IPS-NIHi11 (cell line): Measurements from ENCODE around the gene ADAMTS14.
"Not testable (repeated sequence)": the region's sequence is repeated elsewhere in the genome, so short reads cannot be mapped to it uniquely, and the experiment has no call there.

ENCODE experiments used
- DNase-seq: peaks from one replicate; pipeline ENCODE4 v3.0.0; 2012; ENCODE audit warnings: mixed read lengths, low spot score

ADAMTS14 gene, protein sequence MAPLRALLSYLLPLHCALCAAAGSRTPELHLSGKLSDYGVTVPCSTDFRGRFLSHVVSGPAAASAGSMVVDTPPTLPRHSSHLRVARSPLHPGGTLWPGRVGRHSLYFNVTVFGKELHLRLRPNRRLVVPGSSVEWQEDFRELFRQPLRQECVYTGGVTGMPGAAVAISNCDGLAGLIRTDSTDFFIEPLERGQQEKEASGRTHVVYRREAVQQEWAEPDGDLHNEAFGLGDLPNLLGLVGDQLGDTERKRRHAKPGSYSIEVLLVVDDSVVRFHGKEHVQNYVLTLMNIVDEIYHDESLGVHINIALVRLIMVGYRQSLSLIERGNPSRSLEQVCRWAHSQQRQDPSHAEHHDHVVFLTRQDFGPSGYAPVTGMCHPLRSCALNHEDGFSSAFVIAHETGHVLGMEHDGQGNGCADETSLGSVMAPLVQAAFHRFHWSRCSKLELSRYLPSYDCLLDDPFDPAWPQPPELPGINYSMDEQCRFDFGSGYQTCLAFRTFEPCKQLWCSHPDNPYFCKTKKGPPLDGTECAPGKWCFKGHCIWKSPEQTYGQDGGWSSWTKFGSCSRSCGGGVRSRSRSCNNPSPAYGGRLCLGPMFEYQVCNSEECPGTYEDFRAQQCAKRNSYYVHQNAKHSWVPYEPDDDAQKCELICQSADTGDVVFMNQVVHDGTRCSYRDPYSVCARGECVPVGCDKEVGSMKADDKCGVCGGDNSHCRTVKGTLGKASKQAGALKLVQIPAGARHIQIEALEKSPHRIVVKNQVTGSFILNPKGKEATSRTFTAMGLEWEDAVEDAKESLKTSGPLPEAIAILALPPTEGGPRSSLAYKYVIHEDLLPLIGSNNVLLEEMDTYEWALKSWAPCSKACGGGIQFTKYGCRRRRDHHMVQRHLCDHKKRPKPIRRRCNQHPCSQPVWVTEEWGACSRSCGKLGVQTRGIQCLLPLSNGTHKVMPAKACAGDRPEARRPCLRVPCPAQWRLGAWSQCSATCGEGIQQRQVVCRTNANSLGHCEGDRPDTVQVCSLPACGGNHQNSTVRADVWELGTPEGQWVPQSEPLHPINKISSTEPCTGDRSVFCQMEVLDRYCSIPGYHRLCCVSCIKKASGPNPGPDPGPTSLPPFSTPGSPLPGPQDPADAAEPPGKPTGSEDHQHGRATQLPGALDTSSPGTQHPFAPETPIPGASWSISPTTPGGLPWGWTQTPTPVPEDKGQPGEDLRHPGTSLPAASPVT

GRCh38 chr10:70672165-70673042 is at the start of gene ADAMTS14:
Gene ADAMTS14 (plus strand): TSS chr10:70672506. CDS start chr10:70672803, 297 bp downstream.
- peak; percentile 88 for DNase-seq

DNA sequence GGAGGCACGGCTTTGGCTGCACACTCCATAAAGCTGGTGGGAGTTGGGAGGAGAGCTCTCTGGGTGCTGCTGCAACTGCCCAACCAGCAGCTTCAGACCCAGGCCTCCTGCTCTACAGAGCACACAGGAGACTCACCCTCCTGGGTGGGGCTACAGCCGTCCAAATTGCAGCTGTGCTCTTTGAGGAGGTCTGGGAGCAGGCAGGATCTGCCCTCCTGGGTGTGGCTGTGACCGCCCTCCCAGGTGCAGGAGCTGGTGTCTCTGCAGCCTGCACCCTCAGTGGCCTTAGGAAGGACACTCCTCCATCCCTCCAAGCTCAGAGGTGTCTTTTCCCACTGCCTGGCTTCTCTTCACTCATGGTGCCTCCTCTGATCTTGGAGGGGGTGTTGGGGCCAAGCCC is 49.8 kb upstream of the ADAMTS14 start:
- no peak for DNase-seq

DNA sequence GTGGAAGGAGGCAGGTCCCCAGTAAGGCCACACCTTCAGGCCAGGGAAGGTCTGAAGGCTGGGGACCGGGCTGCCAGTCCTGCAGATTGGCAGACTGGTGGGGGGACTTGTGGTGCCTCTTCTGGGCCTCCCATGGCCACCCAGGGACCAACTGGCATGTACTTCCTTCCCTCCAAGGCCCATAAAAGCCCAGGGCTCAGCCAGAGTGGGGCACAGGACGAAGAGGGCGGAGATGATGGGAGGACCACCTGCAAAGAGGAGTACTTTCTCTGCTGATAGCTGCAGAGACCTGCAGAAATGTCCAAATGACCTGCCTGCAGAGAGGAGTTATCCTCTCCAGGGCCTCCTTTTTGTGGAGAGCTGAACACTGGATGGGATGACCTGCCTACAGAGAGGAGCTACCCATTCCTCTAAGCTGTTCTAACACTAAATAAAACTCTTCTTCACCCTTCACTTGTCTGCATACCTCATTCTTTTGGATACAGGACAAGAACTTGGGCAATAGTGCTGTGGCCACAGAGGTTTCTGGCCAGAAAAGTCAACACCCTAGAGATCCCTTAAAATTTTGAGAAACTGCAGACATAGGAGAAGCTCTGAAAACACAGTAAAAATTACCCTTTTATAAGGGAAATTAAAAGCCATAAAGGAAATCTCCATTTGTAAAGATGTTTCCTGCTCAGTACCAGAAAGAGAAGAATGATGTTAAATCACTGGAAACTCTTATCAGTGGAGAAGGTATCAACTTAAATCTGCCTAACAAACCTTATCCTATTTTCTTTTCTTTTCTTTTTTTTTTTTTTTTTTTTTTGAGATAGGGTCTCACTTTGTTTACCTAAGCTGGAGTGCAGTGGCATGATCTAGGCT is 49.1 kb upstream of the ADAMTS14 start:
- no peak for DNase-seq

DNA sequence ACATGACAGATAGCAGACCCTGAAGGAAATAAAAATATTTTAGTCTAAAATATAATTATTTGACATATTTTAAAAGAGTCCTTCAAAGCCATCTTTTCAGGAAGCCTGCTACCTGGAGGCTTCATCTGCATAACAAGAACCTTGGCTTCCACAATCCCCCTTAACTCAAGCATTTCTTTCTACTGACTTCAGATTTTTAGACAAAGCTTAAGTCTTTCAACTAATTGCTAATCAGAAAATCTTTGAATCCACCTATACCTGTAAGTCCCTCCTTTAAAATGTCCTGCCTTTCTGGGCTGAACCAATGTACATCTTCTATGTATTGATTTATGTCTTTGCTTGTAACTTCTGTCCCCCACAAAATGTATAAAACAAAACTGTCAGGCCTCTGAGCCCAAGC is 46.2 kb upstream of the ADAMTS14 start:
- DNase-seq = no peak

DNA sequence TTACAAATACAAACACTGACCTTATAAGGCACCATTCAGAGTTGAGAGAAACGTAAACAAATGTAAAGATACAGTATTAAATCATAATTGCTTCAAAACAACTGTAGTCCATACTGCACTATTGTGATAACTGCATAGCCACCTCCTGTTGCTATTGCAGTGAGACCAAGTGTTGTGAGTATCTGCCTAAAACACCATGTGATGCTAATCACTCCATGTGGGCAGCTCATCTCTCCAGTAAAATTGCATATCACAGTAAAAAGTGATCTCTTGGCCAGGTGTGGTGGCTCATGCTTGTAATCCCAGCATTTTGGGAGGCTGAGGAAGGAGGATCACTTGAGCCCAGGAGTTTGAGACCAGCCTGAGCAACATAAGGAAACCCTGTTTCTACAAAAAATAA is 43.0 kb upstream of the ADAMTS14 start:
- DNase-seq = no peak

DNA sequence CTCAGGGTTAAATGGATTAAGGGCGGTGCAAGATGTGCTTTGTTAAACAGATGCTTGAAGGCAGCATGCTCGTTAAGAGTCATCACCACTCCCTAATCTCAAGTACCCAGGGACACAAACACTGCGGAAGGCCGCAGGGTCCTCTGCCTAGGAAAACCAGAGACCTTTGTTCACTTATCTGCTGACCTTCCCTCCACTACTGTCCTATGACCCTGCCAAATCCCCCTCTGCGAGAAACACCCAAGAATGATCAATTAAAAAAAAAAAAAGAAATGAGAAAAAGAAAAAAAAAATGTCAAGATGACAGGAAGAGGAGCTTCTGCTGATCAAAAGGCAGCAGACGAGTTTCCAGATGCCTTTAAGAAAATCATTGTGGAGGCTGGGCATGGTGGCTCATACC is 40.6 kb upstream of the ADAMTS14 start:
- DNase-seq = not testable (repeated sequence)

- peak; percentile 58 for DNase-seq
These were observed 38.3 kb upstream of the ADAMTS14 start for GRCh38 chr10:70634011-70634410.

DNA sequence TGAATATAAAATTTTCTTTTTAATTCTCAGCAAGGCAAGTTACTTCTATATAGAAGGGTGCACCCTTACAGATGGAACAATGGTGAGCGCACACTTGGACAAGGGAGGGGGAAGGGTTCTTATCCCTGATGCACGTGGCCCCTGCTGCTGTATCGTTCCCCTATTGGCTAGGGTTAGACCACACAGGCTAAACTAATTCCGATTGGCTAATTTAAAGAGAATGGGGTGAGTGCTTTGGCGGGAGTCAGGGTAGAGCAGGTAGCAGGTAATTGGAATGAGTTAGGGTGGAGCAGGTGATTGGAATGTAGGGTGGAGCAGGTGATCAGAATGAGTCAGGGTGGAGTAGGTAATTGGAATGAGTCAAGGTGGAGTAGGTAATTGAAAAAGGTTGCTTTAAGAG is 37.8 kb upstream of the ADAMTS14 start:
- not testable (repeated sequence) for DNase-seq

DNA sequence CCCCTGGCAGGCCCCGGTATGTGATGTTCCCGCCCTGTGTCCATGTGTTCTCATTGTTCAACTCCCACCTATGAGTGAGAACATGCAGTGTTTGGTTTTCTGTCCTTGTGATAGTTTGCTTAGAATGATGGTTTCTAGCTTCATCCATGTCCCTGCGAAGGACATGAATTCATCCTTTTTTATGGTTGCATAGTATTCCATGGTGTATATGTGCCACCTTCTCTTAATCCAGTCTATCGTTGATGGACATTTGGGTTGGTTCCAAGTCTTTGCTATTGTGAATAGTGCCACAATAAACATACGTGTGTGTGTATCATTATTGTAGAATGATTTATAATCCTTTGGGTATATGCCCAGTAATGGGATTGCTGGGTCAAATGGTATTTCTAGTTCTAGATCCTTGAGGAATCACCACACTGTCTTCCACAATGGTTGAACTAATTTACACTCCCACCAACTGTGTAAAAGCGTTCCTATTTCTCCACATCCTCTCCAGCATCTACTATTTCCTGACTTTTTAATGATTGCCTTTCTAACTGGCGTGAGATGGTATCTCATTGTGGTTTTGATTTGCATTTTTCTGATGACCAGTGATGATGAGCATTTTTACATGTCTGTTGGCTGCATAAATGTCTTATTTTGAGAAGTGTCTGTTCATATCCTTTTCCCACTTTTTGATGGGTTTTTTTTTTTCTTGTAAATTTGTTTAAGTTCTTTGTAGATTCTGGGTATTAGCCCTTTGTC is 32.5 kb upstream of the ADAMTS14 start:
- DNase-seq = not testable (repeated sequence)

GRCh38 chr10:70643272-70643671 is 29.0 kb upstream of the ADAMTS14 start:
- not testable (repeated sequence) for DNase-seq

DNA sequence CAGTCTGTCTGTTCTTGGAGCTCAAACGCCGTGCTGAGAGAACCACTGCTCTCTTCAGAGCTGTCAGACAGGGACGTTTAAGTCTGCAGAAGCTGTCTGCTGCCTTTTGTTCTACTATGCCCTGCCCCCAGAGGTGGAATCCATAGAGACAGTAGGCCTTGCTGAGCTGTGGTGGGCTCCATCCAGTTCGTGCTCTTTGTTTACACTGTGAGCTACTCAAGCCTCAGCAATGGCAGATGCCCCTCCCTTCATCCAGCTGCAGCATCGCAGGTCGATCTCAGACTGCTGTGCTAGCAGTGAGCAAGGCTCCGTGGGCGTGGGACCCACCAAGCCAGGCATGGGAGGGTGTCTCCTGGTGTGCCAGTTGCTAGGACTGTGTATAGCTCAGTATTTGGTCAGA is 27.3 kb upstream of the ADAMTS14 start:
- not testable (repeated sequence) for DNase-seq

DNA sequence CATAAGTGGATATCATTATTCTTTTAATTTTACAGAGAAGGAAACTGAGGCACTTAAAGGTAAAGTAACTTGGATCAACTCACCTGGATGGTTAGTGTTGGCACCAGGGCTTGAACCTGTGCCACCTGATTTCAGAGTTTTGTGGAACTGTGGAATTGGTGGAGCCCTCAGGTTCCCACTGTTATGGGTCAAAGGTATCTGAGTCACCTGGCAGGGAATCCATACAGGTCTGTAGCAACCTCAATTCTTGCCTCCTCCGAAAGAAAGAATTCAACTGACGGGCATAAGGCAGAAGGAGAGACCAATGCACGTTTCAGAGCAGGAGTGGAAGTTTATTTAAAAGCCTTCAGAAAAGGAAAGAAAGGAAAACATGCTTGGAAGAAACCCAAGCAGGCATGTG is 25.2 kb upstream of the ADAMTS14 start:
- DNase-seq = no peak

- DNase-seq = no peak
These were observed 23.9 kb upstream of the ADAMTS14 start for GRCh38 chr10:70648427-70648826.

- DNase-seq = no peak
These were observed 22.8 kb upstream of the ADAMTS14 start for GRCh38 chr10:70649526-70649925.

- DNase-seq = no peak
These were observed 22.2 kb upstream of the ADAMTS14 start for GRCh38 chr10:70650104-70650503.

DNA sequence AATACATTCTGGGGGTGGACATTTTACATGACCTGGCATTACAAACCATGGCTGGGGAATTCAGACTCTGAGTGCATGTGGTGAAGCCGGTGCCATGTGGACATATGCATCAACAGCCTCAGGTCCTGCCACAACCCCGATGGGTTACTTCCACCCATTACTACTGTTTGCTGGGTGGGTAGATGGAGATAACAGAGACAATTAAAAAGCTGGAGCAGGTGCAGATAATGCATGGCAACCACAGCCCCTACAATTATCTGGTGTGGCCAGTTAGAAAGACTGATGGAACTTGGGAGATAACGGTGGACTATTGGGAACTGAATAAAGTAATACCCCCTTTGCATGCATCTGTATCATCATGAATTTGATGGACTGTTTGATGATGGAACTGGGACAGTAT is 21.6 kb upstream of the ADAMTS14 start:
- DNase-seq = no peak

GRCh38 chr10:70651661-70652060 is 20.6 kb upstream of the ADAMTS14 start:
- DNase-seq = no peak

DNA sequence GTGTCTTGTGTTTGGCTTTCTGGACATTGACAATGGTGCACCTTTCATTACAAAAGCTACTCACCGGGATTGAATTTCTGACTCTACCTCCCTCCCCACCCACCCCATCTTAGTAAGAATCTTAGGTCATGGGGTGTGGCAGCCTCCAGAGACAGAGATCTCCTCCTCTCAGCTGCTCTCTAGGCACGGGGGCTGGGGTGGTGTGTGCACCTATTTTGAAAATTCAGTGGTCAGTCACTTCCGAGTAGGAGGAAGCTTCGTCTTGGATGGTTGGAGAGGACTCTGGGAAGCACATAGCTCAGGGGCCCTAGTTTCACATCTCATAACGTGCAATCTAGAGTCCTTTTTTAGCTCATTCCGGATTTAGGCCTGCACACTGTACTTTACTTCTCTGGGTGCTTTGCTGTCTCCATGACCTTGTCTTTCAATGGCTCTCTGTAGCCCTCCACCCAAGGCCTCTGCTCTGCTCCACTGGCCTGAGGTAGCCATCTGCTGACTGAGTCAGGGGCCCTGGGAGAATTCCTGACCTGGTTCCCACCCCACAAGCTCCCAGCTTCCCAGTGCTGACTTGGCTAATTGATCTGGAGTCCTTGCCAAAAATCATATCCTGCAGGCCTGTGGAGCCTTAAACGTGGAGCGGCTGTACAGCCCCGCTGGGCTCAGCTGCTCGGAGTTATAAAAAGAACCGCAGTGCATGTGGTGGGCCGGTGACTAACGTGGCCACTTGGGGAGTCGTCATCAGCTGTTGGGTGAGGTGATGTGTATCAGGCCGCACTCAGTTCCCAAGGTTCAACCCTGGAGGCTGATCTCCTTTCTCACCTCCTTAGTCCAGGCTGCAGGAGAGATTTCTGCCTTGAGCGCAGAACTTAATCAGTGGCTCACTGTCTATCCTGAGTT is 19.3 kb upstream of the ADAMTS14 start:
- no peak for DNase-seq

DNA sequence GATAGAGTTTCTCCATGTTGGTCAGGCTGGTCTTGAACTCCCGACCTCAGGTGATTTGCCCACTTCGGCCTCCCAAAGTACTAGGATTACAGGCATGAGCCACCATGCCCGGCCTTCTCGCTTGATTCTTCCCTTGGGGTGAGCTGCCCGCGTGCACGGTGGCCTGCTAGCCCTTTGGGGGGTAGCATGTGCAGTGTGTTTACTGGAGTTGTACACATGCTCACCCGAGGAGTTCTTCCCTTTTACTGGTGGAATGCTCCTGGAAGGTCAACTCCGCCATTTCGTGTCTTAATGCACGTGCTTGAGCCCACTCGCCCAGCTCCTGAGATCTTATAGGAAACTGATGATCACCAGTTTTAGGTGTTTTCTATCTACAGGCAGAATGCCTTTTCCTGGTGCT is 17.0 kb upstream of the ADAMTS14 start:
- no peak for DNase-seq
